Osteocyte (in vitro differentiated cells): ENCODE results near the gene CDCA7L. TPM values are rescaled to one million over a fixed set of nuclear protein-coding genes. Genes with fewer than 3 reads are reported as not detected.

Experiments used
- DNase-seq: peaks from one replicate; pipeline ENCODE4 v3.0.0; 2021; ENCODE audit warnings: mixed read lengths; ENCODE audit not compliant: unreplicated experiment; ENCODE audit errors: extremely low spot score
- H3K27ac Mint-ChIP-seq: one replicate; pipeline ENCODE4 v1.8.0; 2021; ENCODE audit warnings: mild to moderate bottlenecking, mixed read lengths; ENCODE audit not compliant: unreplicated experiment
- H3K27me3 Mint-ChIP-seq: one replicate; pipeline ENCODE4 v1.8.0; 2021; ENCODE audit warnings: mixed read lengths; ENCODE audit not compliant: unreplicated experiment
- H3K36me3 Mint-ChIP-seq: one replicate; pipeline ENCODE4 v1.8.0; 2021; ENCODE audit warnings: mixed read lengths; ENCODE audit not compliant: unreplicated experiment
- H3K4me1 Mint-ChIP-seq: one replicate; pipeline ENCODE4 v1.8.0; 2021; ENCODE audit warnings: mixed read lengths; ENCODE audit not compliant: unreplicated experiment
- H3K4me3 Mint-ChIP-seq: one replicate; pipeline ENCODE4 v1.8.0; 2021; ENCODE audit warnings: mild to moderate bottlenecking, moderate library complexity, mixed read lengths; ENCODE audit not compliant: unreplicated experiment
- H3K9me3 Mint-ChIP-seq: one replicate; pipeline ENCODE4 v1.8.0; 2021; ENCODE audit warnings: mixed read lengths; ENCODE audit not compliant: unreplicated experiment
- total RNA-seq: library from RNA; stranded (reverse); gene quantifications from 2 replicates; pipeline ENCODE4 v1.2.1, GENCODE V29; 2021
- TF ChIP-seq, protein P1 (sequence below): fragments of 200-600 bp; sonication (generic); IDR thresholded peaks from 2 replicates; pipeline ENCODE4 v1.5.0; 2021; ENCODE audit warnings: antibody characterized with exemption, mild to moderate bottlenecking, moderate library complexity

CDCA7L gene
- total RNA-seq, 1 donor from 2014 or later = 26.3 TPM

GRCh38 chr7:21966271-21966670 lies 20.6 kb upstream of the CDCA7L start:
- DNase-seq = no peak
- H3K4me1 Mint-ChIP-seq = peaks cover 5% of the 10 kb centered on the region
- no peak overlapping the region for H3K27ac Mint-ChIP-seq
- no peaks in the 10 kb centered on the region for H3K9me3 Mint-ChIP-seq
- no peaks in the 10 kb centered on the region for H3K36me3 Mint-ChIP-seq
- H3K4me3 Mint-ChIP-seq = no peak overlapping the region
- no peaks in the 10 kb centered on the region for H3K27me3 Mint-ChIP-seq
- TF ChIP-seq, protein P1, sequence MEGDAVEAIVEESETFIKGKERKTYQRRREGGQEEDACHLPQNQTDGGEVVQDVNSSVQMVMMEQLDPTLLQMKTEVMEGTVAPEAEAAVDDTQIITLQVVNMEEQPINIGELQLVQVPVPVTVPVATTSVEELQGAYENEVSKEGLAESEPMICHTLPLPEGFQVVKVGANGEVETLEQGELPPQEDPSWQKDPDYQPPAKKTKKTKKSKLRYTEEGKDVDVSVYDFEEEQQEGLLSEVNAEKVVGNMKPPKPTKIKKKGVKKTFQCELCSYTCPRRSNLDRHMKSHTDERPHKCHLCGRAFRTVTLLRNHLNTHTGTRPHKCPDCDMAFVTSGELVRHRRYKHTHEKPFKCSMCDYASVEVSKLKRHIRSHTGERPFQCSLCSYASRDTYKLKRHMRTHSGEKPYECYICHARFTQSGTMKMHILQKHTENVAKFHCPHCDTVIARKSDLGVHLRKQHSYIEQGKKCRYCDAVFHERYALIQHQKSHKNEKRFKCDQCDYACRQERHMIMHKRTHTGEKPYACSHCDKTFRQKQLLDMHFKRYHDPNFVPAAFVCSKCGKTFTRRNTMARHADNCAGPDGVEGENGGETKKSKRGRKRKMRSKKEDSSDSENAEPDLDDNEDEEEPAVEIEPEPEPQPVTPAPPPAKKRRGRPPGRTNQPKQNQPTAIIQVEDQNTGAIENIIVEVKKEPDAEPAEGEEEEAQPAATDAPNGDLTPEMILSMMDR = no peak

DNA sequence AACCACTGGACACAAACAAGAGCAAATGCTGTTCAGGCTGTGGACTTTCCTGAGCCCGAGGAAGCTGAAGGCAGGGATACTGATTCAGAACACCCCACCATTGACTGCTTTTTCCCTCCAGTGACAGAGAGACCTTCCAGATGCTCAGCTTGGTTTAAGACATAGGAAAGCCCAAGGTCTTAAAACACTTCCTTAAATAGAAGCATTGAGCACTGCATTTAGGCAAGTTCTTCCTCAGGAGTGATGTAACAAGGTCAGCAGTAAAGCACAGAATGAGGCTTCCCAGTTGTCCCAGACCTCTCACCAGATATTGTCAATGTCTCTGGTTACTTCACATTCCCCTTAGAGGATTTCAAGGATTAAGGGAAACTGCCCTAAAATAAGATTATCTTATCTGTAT lies 19.6 kb upstream of the CDCA7L start:
- Mint-ChIP-seq H3K27ac (no peak overlapping the region), H3K27me3 (no peaks in the 10 kb centered on the region), H3K36me3 (no peaks in the 10 kb centered on the region), H3K4me1 (peaks cover 13% of the 10 kb centered on the region), H3K4me3 (no peak overlapping the region), H3K9me3 (no peaks in the 10 kb centered on the region)
- TF ChIP-seq, protein P1 = no peak
- no peak for DNase-seq

GRCh38 chr7:21962677-21963076 lies 17.0 kb upstream of the CDCA7L start:
- no peak for DNase-seq
- H3K9me3 Mint-ChIP-seq = no peaks in the 10 kb centered on the region

DNA sequence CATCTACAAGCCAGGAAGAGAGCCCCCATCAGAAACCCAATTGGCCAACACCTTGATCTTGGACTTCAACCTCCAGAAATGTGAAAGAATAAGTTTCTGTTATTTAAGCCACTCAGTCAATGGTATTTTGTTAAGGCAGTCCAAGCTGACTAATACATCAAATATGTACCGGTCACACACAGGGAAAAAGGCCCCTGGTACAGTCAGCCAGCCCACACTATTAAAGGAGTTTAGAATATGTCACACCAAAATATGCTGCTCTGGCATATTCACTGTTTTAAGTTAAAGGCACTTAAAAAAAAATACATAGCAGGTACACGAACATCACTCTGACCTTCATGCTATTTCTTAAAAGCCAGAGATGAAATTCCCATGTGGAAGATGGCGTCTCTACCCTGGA lies 15.2 kb upstream of the CDCA7L start:
- TF ChIP-seq, protein P1 = no peak
- Mint-ChIP-seq H3K4me1 (peaks cover 16% of the 10 kb centered on the region), H3K27me3 (no peaks in the 10 kb centered on the region), H3K4me3 (no peak overlapping the region), H3K27ac (peak overlapping the region; percentile 62), H3K36me3 (no peaks in the 10 kb centered on the region), H3K9me3 (no peaks in the 10 kb centered on the region)
- DNase-seq = no peak

More at GRCh38 chr7:21962677-21963076, 17.0 kb upstream of the CDCA7L start:
- Mint-ChIP-seq H3K4me3 (no peak overlapping the region), H3K27ac (no peak overlapping the region), H3K27me3 (no peaks in the 10 kb centered on the region), H3K4me1 (peaks cover 16% of the 10 kb centered on the region), H3K36me3 (no peaks in the 10 kb centered on the region)
- TF ChIP-seq, protein P1 = no peak

- TF ChIP-seq, protein P1 = no peak
- Mint-ChIP-seq H3K36me3 (no peaks in the 10 kb centered on the region), H3K9me3 (no peaks in the 10 kb centered on the region), H3K4me3 (no peak overlapping the region), H3K4me1 (peaks cover 16% of the 10 kb centered on the region), H3K27me3 (no peaks in the 10 kb centered on the region), H3K27ac (no peak overlapping the region)
- no peak for DNase-seq
Observed at GRCh38 chr7:21959387-21959776, 13.7 kb upstream of the CDCA7L start.
